Stimulated activated CD8-positive, alpha-beta memory T cell treated with anti-CD3 and anti-CD28 coated beads, Interleukin-4, amount 100 ng/mL, for 24 hours (primary cell): ENCODE data around the gene CFB.

ENCODE experiments used
- DNase-seq: peaks from one replicate; pipeline ENCODE4 v3.0.0-alpha.2; 2020; ENCODE audit warnings: low read depth

The CFB gene

DNA sequence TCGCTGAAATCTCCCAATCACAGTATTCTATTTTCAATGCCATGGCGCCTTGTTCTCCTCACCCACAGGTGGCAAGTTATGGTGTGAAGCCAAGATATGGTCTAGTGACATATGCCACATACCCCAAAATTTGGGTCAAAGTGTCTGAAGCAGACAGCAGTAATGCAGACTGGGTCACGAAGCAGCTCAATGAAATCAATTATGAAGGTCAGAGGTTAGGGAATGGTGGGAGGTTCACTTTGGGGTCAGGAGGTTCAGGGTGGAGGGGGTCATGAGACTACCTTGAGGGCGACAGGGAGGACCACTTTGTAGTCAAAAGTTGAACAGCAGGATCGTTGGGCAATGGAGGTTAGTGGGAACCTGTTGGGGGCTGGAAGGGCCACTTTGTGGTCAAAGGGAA, 2.4 kb downstream of the CFB start:
- DNase-seq, result no peak

- DNase-seq, result no peak
Measured at GRCh38 chr6:31948753-31949413, 3.0 kb downstream of the CFB start.

DNA sequence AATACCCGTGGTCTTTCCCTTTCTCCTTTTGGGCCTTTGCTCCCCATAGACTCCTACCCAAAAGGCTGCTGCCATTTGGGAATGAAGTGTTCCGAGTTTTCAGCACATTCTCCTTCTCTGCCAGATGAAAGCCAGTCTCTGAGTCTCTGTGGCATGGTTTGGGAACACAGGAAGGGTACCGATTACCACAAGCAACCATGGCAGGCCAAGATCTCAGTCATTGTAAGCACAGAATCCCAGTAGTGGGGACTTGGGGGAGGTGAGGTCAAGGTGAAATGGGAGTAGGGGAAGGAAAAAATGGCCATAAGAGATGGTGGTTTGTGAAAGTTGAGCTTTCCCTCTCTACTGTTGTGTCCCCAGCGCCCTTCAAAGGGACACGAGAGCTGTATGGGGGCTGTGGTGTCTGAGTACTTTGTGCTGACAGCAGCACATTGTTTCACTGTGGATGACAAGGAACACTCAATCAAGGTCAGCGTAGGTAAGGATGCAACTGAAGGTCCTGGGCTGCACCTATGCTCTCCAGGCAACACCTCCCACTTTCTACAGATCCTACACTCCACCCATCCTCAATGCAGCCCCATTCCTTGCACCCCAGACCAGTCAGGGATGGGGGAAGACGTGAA, 4.1 kb downstream of the CFB start:
- no peak for DNase-seq

GRCh38 chr6:31952140-31952805, 6.4 kb downstream of the CFB start:
- no peak for DNase-seq

- no peak for DNase-seq
Measured at GRCh38 chr6:31952890-31953289, 7.0 kb downstream of the CFB start.

- no peak for DNase-seq
Measured at GRCh38 chr6:31954511-31954910, 8.6 kb downstream of the CFB start.

DNA sequence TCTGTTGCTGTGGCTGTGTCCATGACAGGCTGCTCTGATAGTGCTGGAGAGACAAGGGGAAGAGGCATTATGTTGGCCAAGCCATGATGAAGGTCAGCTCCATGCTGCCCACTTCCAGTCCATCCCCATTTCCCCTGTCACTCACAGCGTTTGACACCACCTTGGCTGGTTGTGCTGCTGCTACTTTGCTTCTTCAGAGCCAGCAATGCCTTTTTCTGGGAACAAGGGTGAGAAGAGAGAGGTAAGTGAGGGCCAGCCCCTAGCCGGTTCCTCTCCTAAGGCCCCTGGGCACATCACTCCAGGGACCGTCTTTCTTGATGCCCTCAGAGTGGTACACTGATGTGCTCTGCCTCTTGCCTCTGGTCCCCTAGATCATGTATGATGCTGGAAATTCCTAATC, 10.9 kb downstream of the CFB start:
- no peak for DNase-seq

- no peak for DNase-seq
Measured at GRCh38 chr6:31958412-31958740, 12.5 kb downstream of the CFB start.

- DNase-seq, result peak; percentile 99
Measured at GRCh38 chr6:31958741-31959739, 13.1 kb downstream of the CFB start, which contains the start of the genes NELFE and SKIC2. Gene NELFE, minus strand, starts transcription at chr6:31958971. Its CDS starts 525 bp downstream, at chr6:31958446. Gene SKIC2, plus strand, starts transcription at chr6:31959175. Its CDS starts 18 bp downstream, at chr6:31959193.

DNA sequence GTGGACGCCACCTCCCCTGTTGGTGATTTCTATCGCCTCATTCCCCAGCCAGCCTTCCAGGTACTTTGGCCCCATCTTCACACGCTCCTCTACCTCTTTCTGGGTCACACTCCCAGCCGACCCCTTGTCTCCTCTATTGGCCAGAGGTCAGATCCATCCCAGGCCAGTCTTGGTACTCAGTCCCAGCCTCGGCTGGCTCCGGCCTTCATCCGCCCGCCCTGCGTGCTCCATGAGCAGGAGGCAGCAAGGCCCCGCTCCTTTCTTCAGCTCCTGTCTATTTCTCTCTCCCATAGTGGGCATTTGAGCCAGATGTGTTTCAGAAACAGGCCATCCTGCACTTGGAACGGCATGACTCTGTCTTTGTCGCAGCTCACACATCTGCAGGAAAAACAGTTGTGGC, 15.7 kb downstream of the CFB start:
- no peak for DNase-seq

GRCh38 chr6:31963921-31964320, 18.0 kb downstream of the CFB start:
- DNase-seq, result no peak

GRCh38 chr6:31965700-31966099, 19.8 kb downstream of the CFB start:
- DNase-seq, result no peak

- DNase-seq, result no peak
Measured at GRCh38 chr6:31966506-31966905, 20.6 kb downstream of the CFB start.

DNA sequence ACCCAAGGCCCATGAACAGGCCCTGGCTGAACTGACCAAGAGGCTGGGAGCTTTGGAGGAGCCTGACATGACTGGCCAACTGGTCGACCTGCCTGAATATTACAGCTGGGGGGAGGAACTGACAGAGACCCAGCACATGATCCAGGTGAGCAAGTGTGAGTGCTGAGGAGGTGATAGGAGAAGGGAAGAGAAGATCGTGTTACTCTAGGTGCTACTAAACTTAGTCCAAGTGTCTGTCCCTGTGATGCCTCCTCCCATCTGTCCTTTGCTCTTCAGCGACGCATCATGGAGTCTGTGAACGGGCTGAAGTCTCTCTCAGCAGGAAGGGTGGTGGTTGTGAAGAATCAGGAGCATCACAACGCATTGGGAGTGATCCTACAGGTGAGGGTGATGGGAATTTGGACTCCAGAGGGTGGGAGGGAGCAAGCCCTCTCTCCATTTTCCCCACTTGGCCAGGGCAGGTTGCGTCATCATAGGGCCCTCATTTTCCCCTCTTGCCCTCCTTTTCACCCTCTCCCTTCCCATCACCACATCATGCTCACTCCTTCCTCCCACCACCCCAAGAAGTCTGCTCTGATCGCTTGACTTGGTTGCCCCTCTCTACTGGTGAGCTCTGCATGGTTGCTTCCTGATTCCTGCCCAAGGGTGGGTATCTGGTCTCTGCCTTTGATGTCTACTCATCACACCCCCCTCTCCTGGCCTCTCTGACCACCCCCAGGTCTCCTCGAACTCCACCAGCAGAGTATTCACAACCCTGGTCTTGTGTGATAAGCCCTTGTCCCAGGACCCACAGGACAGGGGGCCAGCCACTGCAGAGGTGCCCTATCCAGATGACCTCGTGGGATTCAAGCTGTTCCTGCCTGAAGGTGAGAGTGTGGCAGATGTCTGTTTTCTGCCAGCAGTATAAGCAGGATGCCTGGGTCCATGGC, 21.4 kb downstream of the CFB start:
- no peak for DNase-seq

GRCh38 chr6:31967926-31968320, 22.0 kb downstream of the CFB start:
- DNase-seq, result no peak

DNA sequence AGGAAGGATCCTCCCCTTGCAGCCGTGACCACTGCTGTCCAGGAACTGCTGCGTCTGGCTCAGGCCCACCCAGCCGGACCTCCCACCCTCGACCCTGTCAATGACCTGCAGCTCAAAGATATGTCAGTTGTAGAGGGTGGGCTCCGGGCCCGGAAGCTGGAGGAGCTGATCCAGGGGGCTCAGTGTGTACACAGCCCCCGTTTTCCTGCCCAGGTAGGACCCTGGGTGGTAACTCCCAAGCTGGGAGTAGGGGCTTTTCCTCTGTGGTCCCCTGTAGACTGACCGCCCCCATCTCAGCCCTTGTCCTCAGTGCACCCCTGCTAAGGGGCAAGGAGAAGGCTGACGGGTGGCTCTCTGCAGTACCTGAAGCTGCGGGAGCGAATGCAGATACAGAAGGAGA, 22.4 kb downstream of the CFB start:
- DNase-seq, result no peak

GRCh38 chr6:31968791-31969711, 23.2 kb downstream of the CFB start:
- DNase-seq, result no peak

- DNase-seq, result no peak
Measured at GRCh38 chr6:31969712-31970603, 24.1 kb downstream of the CFB start.
